NCI-H345 treated with DMSO at 0.1 percent for 48 hours (cell line): ENCODE results near the gene KCNJ15.
A peak's percentile ranks its signal among the peaks of the same experiment; 100 is the strongest.

Experiments
- DNase-seq: peaks from one replicate; lab custom pipeline; 2025; ENCODE audit not compliant: unreplicated experiment; lab: John Stamatoyannopoulos, UW

Gene KCNJ15

DNA sequence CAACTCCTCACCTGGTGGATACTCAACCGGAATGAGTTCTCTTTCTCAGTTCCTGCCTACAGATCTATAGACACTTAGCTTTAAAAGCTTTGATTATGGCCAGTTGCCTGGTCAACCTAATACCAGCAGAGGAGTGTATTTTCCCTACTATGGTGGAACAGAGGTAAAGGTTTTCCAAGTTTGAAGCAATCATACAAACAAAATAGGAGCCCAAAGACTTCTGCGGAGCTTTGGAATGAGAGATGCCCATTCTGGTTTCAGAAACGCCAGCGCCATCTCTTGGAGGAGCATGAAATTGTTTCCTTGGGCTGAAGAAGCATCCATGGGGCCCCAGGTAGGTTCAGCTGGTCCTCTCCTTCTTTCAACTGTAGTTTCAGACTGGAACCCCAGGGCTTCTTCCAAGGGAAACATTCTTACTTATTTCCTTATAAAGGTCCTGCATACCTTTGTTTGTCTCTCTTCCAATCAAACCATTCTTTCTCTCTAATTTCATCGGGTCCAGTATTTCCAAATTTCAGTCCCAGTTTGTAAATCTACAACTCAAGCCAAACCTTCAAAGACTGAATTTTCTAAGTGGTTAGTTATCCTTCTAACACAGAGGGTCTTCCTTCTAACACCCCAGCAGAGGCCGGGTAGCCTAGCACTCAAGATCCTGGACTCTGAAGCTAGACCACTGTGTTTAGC, 95.9 kb downstream of the KCNJ15 start:
- DNase-seq: no peak

GRCh38 chr21:38354231-38354630, 97.4 kb downstream of the KCNJ15 start:
- DNase-seq: no peak

GRCh38 chr21:38354746-38355145, 98.0 kb downstream of the KCNJ15 start:
- no peak for DNase-seq

- DNase-seq: no peak
These were observed 98.6 kb downstream of the KCNJ15 start for GRCh38 chr21:38355353-38355752.

DNA sequence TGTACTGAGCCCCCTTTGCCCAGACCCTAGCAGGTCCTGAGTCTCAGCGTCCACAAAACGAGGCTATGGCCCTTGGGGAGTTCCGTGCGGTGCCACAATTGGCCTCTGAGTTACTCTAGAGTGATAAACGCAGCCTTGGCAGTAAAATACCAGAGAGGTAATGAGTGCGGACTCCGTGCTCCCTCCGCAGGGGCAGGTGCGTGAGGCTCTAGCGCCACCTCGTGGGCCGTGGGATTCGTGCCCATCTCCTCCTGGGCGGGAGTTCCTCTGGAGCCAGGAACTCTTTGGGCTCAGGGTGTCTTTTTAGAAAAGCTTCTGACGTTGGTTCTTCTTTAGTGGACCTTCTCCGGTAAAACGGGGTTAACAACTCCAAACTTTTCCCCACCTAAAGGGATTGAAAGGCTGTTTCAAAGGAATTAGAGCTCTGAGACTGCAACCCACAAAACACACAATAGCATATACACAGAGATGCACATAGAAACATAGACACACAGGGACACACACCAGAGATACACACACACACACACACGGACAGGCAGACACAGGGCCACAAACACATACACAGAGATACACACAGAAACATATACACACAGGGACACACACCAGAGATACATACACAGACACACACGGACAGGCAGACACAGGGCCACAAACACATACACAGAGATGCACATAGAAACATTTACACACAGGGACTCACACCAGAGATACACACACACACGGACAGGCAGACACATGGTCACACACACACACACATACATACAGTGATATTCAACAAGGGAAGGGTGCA, 99.4 kb downstream of the KCNJ15 start:
- peak; percentile 48 for DNase-seq
